SHP77 treated with DMSO at 0.1 percent for 48 hours (cell line): Measurements from ENCODE around the gene NDUFA11.
"Not testable (repeated sequence)": the region's sequence is repeated elsewhere in the genome, so short reads cannot be mapped to it uniquely, and the experiment has no call there.

Experiments used
- DNase-seq: peaks from one replicate; lab custom pipeline; 2025; lab: John Stamatoyannopoulos, UW

NDUFA11 gene

GRCh38 chr19:5857203-5858081 lies 46.1 kb downstream of the NDUFA11 start:
- DNase-seq = no peak

GRCh38 chr19:5855151-5855550 lies 48.4 kb downstream of the NDUFA11 start:
- not testable (repeated sequence) for DNase-seq

- DNase-seq = not testable (repeated sequence)
These were observed 49.5 kb downstream of the NDUFA11 start for GRCh38 chr19:5854121-5854520.

- DNase-seq = no peak
These were observed 52.3 kb downstream of the NDUFA11 start, which contains the start of gene FUT3 for GRCh38 chr19:5851302-5851701. Gene FUT3 (minus strand): TSS chr19:5851449.

GRCh38 chr19:5850743-5851293 lies 52.8 kb downstream of the NDUFA11 start:
- DNase-seq = no peak

- DNase-seq = no peak
These were observed 53.4 kb downstream of the NDUFA11 start for GRCh38 chr19:5850189-5850588.

- DNase-seq = not testable (repeated sequence)
These were observed 55.0 kb downstream of the NDUFA11 start for GRCh38 chr19:5848621-5849020.

GRCh38 chr19:5847846-5848245 lies 55.7 kb downstream of the NDUFA11 start:
- not testable (repeated sequence) for DNase-seq
